Amniotic stem cell (primary cell): ENCODE results near the gene PCDHGC3.

Experiments
- DNase-seq: peaks from one replicate; lab custom pipeline; 2025; lab: John Stamatoyannopoulos, UW

The PCDHGC3 gene

GRCh38 chr5:141485321-141486055 lies 9.7 kb downstream of the PCDHGC3 start:
- no peak for DNase-seq

- DNase-seq: no peak
Observed at GRCh38 chr5:141486091-141486490, 10.3 kb downstream of the PCDHGC3 start.

- DNase-seq: no peak
Observed at GRCh38 chr5:141487131-141487530, 11.4 kb downstream of the PCDHGC3 start.

GRCh38 chr5:141488591-141489561 lies 13.1 kb downstream of the PCDHGC3 start, which contains the start of gene PCDHGC5:
Gene PCDHGC5, plus strand, starts transcription at chr5:141489081. Its CDS starts 160 bp downstream, at chr5:141489241.
- DNase-seq: peak; percentile 27

GRCh38 chr5:141489841-141490240 lies 14.1 kb downstream of the PCDHGC3 start:
- DNase-seq: no peak

GRCh38 chr5:141490271-141490670 lies 14.5 kb downstream of the PCDHGC3 start:
- DNase-seq: no peak

- DNase-seq: no peak
Observed at GRCh38 chr5:141490771-141491170, 15.0 kb downstream of the PCDHGC3 start.

- DNase-seq: no peak
Observed at GRCh38 chr5:141491323-141492167, 15.8 kb downstream of the PCDHGC3 start.

- no peak for DNase-seq
Observed at GRCh38 chr5:141492168-141492885, 16.6 kb downstream of the PCDHGC3 start.

- no peak for DNase-seq
Observed at GRCh38 chr5:141493500-141494422, 18.0 kb downstream of the PCDHGC3 start.

- DNase-seq: no peak
Observed at GRCh38 chr5:141494761-141495452, 19.1 kb downstream of the PCDHGC3 start.

GRCh38 chr5:141495453-141495811 lies 19.7 kb downstream of the PCDHGC3 start:
- no peak for DNase-seq

GRCh38 chr5:141496038-141496437 lies 20.3 kb downstream of the PCDHGC3 start:
- DNase-seq: no peak

- no peak for DNase-seq
Observed at GRCh38 chr5:141501761-141502160, 26.0 kb downstream of the PCDHGC3 start.

GRCh38 chr5:141503681-141504080 lies 27.9 kb downstream of the PCDHGC3 start:
- DNase-seq: no peak

- no peak for DNase-seq
Observed at GRCh38 chr5:141504216-141504615, 28.4 kb downstream of the PCDHGC3 start.

GRCh38 chr5:141506381-141507155 lies 30.8 kb downstream of the PCDHGC3 start:
- no peak for DNase-seq

GRCh38 chr5:141507387-141508091 lies 31.8 kb downstream of the PCDHGC3 start:
- DNase-seq: peak; percentile 36
